Left ventricle myocardium superior (tissue), 1 donor: ENCODE results near the gene EIF4B. TPM values are rescaled to one million over a fixed set of nuclear protein-coding genes. Genes with fewer than 3 reads are reported as not detected.
"Not testable (repeated sequence)": the region's sequence is repeated elsewhere in the genome, so short reads cannot be mapped to it uniquely, and the experiment has no call there.

Source experiments
- ATAC-seq: fragments of 200-7000 bp; cut with Tn5 transposase; one replicate; pipeline ENCODE4 v1.9.1; 2020; ENCODE audit warnings: mild to moderate bottlenecking, moderate library complexity
- DNase-seq: peaks from one replicate; pipeline ENCODE4 v3.0.0-alpha.2; 2020
- intact Hi-C: fragments of 100-400 bp; cut with micrococcal nuclease; formaldehyde crosslinking; loops from one replicate; pipeline ENCODE4 v1.11.0; 2022
- total RNA-seq: library from RNA; stranded (reverse); fragmentation: NEBNext Ultra II Directional; extraction: Animal tissue kit (Norgen Biotek cat#: 25700); gene quantifications from one replicate; pipeline ENCODE4 v1.2.1, GENCODE V29; 2021
- donor health status: DM: no; HTN: yes; CAD: no; lungs with severe emphysema.

Gene EIF4B
- total RNA-seq, 1 donor from 2014 or later, result 513 TPM

DNA sequence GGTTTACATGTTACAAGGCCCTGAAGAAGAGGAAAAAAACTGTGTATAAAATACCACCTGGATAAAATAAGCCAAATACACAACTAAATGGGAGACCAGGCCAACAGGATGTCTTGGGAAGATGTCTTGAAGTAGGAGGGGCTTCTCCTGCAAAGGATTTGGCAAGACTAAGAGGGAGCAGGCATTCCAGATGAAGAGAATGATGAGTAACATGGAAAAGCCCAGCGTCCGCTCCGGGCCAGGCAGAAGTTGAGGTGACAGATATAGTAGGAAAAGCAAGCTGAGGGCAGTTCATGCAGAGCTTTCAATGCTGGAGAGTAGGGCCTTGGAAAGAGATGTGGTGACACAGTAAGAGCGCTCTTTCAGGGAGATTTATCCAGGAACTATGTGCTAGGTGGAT is 16.1 kb upstream of the EIF4B start:
- DNase-seq, result no peak
- ATAC-seq, result no peak
- intact Hi-C loops, result no loop called here

DNA sequence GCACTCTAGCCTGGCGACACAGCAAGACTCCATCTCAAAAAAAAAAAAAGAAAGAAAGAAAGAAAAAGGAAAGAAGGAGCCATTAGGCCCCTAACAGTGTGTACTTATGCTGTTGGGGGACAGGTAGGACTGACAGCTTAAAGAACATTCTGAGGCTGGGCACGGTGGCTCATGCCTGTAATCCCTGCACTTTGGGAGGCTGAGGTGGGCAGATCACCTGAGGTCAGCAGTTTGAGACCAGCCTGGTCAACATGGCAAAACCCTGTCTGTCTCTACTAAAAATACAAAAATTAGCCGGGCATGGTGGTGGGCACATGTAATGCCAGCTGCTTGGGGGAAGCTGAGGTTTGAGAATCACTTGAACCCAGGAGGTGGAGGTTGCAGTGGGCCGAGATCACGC is 14.0 kb upstream of the EIF4B start:
- intact Hi-C loops, DNase-seq, ATAC-seq: not testable (repeated sequence)

DNA sequence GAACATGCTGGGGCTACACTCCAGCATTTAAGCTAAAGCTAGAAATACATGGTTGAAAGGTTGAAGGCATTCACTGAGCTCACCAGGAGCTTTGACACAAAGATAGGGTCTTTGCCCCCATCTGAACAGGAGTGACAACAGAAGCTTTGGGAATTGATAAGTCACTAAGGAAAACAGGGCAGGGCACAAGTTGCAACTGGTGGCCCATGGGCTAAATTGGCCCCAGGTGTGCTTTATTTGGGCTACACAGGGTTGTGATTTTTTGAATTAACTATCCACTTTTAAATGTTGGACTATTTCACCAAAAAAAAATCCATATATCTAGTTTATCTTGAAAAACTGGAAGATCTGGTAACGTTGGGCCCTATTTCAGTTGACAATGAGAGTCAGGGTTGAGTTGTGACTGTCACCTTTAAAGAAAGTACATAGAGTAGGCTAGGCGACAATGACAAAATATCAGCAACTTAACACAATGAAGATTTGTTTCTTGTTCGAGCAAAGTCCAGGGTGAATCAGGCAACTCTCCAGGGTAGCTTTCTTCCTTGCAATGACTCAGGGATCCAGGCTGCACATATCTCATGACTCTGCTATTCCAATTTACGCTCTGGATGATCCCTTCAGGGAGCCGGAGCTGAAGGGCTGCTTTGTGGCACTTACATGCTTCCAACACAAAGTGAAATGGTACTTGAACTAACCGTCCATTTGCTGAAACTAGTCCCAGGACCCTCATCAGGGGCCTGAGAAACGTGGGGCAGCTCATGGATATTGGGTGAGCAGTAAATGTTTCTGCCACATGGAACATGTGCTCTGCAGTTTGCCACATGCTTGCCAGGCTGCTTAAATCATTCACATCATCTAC is 13.3 kb upstream of the EIF4B start:
- no peak for ATAC-seq
- no peak for DNase-seq
- intact Hi-C loops, result no loop called here

DNA sequence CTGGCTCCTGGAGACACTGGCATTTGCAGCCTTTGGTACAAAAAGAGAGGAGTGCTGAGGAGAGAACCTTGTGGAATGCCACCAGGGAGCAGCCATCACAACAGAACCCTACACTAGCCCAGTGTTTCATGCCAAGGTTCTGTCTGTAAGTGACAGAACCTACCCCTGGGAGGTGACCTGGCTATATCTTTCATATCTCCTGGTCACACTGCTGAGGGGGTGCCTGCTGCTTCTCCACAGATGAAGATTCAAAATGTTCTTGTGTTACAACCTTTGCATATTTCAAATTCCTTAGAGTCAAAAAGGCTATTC is 12.7 kb upstream of the EIF4B start:
- DNase-seq, result no peak
- intact Hi-C loops, result no loop called here
- ATAC-seq, result no peak

DNA sequence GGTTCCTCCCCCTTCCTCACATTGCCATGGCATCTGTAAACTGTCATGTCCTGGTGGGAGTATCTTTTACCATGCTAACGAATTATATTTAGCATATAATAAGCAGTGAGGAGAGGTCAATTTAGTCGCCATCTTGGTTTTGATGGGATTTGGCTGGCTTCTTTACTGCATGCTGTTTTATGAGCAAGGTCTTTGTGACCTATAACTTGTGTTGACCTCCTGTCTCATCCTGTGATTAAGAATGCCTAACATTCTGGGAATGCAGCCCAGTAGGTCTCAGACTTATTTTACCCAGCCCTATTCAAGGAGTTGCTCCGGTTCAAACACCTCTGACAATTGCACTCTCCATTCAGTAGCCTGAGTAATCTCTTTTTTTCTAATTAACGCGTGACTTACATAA is 2.1 kb upstream of the EIF4B start:
- DNase-seq (no peak), ATAC-seq (no peak)
- intact Hi-C loops, result no loop called here

DNA sequence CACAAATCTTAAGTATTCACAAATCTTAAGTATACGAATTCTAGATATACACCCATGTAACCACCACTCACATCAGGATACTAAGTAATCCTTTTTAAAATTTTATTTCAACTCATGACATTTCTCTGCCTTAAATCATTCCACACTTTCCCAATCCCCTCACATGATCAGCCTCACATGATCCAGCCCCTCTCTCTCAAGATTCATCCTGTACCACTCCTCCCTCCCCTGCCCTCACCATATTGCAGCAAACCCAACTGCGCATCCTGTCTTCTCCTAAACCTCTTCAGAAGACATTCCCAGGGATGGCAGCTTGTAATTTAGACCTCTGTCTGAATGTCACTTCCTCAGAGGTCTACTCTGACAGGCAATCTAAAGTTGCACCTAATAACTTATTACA is 1.7 kb upstream of the EIF4B start:
- ATAC-seq (no peak), DNase-seq (no peak)
- intact Hi-C loops, result no loop called here

DNA sequence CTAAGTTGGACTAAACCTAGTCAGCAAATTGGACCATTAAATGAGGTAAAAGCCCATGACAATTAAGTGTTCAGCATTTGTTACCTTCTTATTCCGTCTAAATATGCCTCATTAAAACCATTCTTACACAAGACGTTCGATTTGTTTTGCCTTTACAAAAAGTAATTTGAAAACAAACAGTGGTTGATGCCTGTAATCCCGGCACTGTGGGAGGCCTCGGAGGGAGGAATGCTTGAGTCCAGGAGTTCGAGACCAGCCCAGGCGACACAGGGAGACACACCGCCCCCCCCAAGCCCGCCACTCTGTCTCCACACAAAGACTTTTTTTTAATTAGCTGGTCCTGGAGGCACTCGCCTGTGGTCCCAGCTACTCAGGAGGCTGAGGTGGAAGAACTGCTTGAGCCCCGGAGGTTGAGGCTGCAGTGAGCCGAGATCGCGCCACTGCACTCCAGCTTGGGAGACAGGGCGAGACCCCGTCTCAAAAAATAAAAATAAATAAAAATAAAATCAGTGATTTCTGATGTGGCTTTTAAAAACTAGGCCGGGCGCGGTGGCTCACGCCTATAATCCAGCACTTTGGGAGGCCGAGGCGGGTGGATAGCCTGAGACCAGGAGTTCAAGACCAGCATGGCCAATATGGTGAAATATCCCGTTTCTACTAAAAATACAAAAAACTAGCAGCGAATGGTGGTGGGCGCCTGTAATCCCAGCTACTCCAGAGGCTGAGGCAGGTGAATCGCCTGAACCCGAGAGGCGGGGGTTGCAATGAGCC is 856 bp upstream of the EIF4B start:
- intact Hi-C loops, result no loop called here
- no peak for ATAC-seq

DNA sequence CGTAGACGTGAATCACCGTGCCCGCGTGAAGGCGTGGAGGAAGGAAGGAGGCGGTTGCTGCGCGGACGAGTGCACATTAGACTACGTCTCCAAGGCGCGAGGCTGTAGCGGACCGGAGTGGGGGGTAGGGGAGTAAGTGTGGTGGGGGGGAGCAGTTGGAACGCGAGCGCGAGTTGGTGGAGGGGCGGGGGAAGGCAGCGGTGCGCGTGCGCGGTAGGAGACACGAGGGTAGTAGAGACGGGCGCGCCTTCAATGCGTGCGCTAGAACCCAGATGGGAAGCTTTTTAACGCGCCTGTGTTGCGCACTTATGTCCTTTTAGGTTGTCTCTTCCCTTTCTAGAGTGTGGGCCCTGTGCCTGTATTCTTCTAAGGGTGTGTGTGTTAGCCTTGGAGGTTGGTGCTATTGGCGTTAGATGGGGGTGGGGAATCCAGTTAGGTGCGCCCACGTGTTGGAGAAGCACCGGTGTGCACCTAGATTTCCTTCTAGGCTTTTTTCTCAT is 604 bp downstream of the EIF4B start:
- intact Hi-C loops, result no loop called here
- DNase-seq (peak; percentile 80), ATAC-seq (peak; percentile 59)

More for the DNA sequence above, 856 bp upstream of the EIF4B start:
- peak; percentile 37 for DNase-seq

DNA sequence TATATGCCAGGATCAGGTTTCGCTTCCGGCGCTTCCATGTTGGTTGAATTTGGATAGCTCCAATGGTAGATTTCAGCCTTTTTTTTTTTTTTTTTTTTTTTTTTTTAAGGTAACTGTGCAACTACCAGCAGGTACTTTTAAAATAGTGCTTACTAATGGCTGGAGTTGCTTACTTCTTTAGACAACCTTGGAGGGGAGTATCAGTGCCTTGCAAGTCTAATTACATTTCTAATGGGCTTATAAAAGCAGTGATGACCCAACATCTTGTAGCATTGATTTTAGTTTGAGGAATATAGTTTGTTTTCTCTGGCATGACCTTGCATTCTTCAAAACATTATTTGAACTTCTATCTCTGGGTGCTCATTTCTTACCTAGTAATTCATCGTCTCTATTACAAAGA is 1.1 kb downstream of the EIF4B start:
- intact Hi-C loops, result no loop called here
- DNase-seq, result no peak
- ATAC-seq, result no peak

DNA sequence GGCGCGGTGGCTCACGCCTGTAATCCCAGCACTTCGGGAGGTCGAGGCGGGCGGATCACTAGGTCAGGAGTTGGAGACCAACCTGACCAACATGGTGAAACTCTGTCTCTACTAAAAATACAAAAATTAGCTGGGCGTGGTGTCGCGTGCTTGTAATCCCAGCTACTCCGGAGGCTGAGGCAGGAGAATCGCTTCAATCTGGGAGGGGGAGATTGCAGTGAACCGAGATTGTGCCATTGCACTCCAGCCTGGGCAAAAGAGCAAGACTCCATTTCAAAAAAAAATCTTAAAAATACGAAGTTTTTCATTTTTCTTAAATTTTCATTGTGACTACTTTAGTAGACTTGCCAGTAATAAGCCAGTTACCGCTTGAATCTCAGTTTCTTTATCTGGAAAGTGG is 2.5 kb downstream of the EIF4B start:
- DNase-seq, ATAC-seq, intact Hi-C loops: not testable (repeated sequence)

DNA sequence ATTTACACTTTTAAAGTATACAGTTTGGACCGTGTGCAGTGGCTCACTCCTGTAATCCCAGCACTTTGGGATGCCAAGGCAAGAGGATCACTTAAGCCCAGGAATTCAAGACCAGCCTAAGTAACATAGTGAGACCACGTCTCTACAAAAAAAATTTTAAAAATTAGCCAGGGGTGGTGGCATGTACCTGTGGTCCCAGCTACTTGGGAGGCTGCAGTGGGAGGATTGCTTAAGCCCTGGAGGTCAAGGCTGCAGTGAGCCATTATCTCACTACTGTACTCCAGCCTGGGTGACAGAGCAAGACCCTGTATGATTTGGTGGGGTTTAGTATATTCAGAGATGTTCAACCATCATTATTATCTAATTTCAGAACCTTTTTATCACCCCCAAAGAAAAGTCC is 4.7 kb downstream of the EIF4B start:
- no peak for ATAC-seq
- intact Hi-C loops, result no loop called here
- no peak for DNase-seq

DNA sequence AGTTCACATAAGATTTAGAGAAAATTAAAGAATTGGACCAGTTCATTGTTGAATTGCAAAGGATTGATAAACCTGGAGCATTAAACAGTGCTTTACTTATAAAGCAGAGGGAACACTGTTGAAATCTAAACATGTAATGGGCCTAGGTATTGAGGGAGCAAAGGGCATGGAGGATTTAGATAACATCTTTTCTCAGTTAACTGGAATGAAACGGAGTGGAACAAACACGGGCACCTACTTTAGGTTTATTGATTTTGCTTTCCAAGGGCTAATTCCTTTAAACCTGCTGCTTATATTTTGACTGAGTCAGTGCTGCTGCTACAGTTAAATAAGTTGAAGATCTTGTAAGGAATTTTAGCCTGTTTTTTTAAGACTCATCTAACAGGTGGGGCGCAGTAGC is 5.6 kb downstream of the EIF4B start:
- DNase-seq (no peak), ATAC-seq (no peak)
- intact Hi-C loops, result no loop called here

DNA sequence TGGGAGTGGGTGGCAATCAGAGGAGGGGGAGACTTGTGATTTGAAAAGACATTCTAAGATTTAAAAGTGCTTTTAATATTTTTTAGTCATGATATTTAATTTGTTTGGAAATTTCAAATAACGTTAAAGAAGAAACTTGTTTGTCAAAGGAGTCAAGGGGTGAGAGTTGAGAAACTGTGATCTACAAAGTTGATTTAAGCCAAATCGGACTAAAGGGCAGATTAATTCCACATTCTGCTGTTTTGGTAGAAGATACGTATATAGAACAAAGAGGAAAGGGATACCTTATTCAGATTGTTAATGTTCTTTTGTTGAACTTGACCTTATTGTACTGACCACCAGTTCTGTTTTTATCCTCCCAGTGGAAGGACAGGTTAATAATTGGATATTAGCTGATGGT is 6.7 kb downstream of the EIF4B start:
- DNase-seq (no peak), ATAC-seq (no peak)
- intact Hi-C loops, result no loop called here

DNA sequence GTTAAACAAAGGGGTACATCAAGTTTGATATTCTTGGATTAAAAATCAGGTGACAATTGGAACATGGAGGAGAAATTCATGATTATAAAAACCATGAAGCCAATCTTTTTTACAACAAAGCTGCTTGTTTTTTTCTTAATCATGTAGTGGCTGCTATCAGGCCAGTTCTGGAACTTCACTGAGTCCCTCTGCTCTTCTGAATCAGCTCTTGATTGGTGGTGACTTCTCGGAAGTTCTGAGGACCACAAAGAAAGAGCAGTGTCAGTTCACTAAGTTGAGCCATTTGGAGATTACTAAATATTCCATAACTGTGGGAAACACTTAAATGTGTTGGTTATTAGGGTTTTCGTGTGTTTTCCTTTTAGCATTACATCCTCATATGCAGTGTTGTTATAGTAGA is 8.5 kb downstream of the EIF4B start:
- DNase-seq, result no peak
- ATAC-seq, result no peak
- intact Hi-C loops, result no loop called here

DNA sequence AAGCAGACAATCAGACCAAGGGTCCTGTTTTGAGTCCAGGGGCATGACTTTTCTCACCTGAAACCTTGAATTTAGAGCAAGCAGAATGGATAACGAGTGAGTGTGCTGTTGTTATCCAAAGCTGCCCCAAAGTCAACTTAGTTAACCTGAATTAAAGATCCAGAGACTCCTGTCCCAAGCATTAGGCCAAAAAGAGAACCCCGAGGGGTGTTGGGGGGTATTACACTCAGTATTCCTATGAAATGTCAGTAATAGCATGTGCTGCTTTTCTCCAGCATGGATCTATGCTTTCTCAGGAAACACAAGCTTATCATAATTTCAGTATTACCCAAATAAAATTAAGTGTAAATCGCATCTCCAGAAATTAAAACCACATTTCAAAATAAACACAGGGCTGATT is 19.0 kb downstream of the EIF4B start:
- intact Hi-C loops, result no loop called here
- no peak for ATAC-seq
- no peak for DNase-seq

DNA sequence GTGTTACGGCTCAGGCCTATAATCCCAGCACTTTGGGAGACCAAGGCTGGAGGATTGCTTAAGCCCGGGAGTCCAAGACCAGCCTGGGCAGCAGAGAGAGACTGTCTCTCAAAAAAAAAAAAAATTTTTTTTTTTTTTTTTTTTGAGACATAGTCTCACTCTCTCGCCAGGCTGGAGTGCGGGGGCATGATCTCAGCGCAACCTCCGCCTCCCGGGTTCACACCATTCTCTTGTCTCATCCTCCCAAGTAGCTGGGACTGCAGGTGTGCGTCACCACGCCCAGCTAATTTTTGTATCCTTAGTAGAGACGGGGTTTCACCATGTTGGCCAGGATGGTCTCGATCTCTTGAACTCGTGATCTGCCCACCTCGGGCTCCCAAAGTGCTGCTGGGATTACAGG is 20.8 kb downstream of the EIF4B start:
- ATAC-seq, DNase-seq, intact Hi-C loops: not testable (repeated sequence)

DNA sequence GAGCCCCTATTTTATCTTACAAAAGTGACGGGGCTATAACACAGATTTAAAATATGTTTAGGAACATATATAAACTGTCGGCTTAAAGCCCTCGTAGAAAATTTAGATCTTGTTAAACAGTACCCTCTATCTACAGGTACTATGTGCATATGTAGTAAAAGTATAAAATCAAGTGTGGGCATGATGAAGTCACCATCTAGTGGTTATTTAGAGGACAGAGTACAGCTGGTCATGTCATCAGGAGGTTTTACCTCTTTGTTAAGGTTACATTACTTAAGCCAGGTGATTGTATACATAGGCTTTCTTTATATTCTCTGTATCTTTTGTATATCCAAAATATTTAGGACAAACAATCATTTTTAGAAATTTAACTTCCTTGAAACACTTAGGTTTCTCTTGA is 25.4 kb downstream of the EIF4B start:
- DNase-seq (no peak), ATAC-seq (no peak)
- intact Hi-C loops, result no loop called here

DNA sequence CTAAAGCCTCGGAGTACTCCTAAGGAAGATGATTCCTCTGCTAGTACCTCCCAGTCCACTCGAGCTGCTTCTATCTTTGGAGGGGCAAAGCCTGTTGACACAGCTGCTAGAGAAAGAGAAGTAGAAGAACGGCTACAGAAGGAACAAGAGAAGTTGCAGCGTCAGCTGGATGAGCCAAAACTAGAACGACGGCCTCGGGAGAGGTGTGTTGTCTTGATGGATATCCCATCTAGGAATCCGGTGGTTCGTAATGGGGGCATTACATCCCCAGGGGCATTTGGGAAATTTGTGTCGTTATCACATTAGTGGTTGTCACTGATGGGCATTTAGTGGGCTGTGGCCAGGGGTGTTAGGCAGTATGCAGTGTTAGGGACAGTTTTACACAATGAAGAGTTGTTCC is 27.6 kb downstream of the EIF4B start:
- ATAC-seq, intact Hi-C loops, DNase-seq: not testable (repeated sequence)

DNA sequence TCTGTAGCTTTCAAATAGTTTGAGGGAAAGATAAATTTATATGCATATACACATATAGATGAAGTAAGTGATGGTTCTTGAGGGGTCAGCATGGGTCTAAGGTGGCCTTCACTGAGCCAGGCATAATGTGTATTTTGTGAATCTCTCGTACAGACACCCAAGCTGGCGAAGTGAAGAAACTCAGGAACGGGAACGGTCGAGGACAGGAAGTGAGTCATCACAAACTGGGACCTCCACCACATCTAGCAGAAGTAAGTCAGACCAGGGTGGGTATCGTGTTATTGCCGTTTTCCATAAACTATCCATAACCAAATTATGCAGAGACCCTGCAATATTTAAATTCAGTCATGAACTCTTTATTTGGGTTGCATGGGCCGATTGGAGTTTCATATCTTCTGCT is 28.2 kb downstream of the EIF4B start:
- intact Hi-C loops, result no loop called here
- no peak for ATAC-seq

DNA sequence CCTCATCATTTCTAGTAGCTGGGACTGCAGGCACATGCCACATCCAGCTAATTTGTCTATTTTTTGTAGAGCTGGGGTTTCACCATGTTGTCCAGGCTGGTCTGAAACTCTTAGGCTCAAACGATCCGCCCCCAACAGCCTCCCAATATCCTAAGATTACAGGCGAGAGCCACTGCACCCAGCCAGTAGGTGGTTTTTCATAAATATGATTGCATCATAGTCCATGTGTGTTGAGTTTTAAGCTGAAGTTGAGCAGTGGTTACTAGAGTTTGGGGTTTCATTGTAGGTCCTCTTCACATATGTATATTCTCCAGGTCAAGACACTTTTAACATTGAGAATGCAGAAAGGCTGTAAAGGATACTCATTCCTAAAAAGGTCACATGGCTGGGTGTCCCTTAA is 30.5 kb downstream of the EIF4B start:
- DNase-seq (no peak), ATAC-seq (no peak)
- intact Hi-C loops, result no loop called here

More for the DNA sequence above, 28.2 kb downstream of the EIF4B start:
- no peak for DNase-seq

DNA sequence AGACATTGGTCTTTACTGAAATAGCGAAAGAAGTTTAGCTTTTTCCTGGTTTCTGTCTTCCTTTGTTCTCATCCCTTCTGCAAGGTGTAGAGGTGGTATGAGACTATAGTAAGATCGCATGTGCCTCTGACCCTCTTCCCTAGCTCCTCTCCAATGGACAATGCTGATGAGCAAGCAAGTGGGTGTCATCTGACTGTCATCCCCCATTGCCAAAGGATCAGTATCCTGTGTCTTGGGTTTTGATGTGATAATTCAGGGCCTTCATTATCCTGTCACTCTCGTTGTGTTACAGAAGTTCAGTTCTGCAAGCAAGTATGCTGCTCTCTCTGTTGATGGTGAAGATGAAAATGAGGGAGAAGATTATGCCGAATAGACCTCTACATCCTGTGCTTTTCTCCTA is 33.6 kb downstream of the EIF4B start:
- DNase-seq (no peak), ATAC-seq (no peak)
- intact Hi-C loops, result no loop called here
